SU-DHL-6 (cell line): ENCODE results near the gene UPP1.

Experiments
- CTCF ChIP-seq: fragments of 200-600 bp; sonication (generic); IDR thresholded peaks from one replicate; pipeline ENCODE4 v1.5.1; 2017; ENCODE audit warnings: antibody characterized with exemption, mild to moderate bottlenecking, low read length, moderate library complexity; ENCODE audit not compliant: insufficient read depth, poor library complexity, severe bottlenecking
- EZH2phosphoT487 ChIP-seq: fragments of 200-600 bp; sonication (generic), shearing (Covaris generic); conservative IDR thresholded peaks from 2 replicates; pipeline ENCODE4 v1.6.1; 2018; ENCODE audit warnings: mild to moderate bottlenecking, antibody characterized with exemption, low read length, moderate library complexity, mixed read lengths

- TF ChIP-seq CTCF = no peak
- TF ChIP-seq EZH2phosphoT487 = no peak
These were observed 47.5 kb upstream of the UPP1 start for GRCh38 chr7:48041653-48041970.
